GM23338 (cell line): ENCODE measurements around the gene TEX14. TPM values are rescaled to one million over a fixed set of nuclear protein-coding genes. Genes with fewer than 3 reads are reported as not detected.

ENCODE experiments used
- ATAC-seq: fragments of 200-7000 bp; cut with Tn5 transposase; 3 replicates; pipeline ENCODE4 v1.9.1; 2020
- DNase-seq: peaks from one replicate; pipeline ENCODE4 v3.0.0-alpha.2; 2015; ENCODE audit warnings: low spot score
- H2AFZ ChIP-seq: fragments of 200-600 bp; sonication (generic); 2 replicates; pipeline ENCODE4 v1.8.0; 2016; ENCODE audit warnings: antibody characterized with exemption, mild to moderate bottlenecking, moderate library complexity
- H3F3A ChIP-seq: fragments of 200-600 bp; sonication (generic); replicated peaks from 2 replicates; pipeline ENCODE4 v1.8.0; 2017; ENCODE audit warnings: antibody characterized with exemption, mixed run types, low read depth
- H3K27ac ChIP-seq: fragments of 200-600 bp; sonication (generic); 2 replicates; pipeline ENCODE4 v1.6.1; 2016; ENCODE audit warnings: low read depth
- H3K27me3 ChIP-seq: fragments of 200-600 bp; sonication (generic); 2 replicates; pipeline ENCODE4 v1.8.0; 2016; ENCODE audit warnings: mild to moderate bottlenecking, mixed run types, moderate library complexity; ENCODE audit not compliant: insufficient read depth
- H3K36me3 ChIP-seq: fragments of 200-600 bp; sonication (generic); 2 replicates; pipeline ENCODE4 v1.8.0; 2016; ENCODE audit warnings: mild to moderate bottlenecking; ENCODE audit not compliant: insufficient read depth
- H3K4me1 ChIP-seq: fragments of 200-600 bp; sonication (generic); 2 replicates; pipeline ENCODE4 v1.8.0; 2016; ENCODE audit warnings: mild to moderate bottlenecking, moderate library complexity; ENCODE audit not compliant: insufficient read depth
- H3K4me2 ChIP-seq: fragments of 200-600 bp; sonication (generic); 2 replicates; pipeline ENCODE4 v1.7.1; 2017; ENCODE audit warnings: mixed run types
- H3K4me3 ChIP-seq: fragments of 200-600 bp; sonication (generic); 2 replicates; pipeline ENCODE4 v1.6.1; 2016; ENCODE audit warnings: mixed run types
- H3K79me2 ChIP-seq: fragments of 200-600 bp; sonication (generic); replicated peaks from 2 replicates; pipeline ENCODE4 v1.8.0; 2017; ENCODE audit warnings: mild to moderate bottlenecking; ENCODE audit not compliant: insufficient read depth
- H3K9me2 ChIP-seq: fragments of 200-600 bp; sonication (generic); 2 replicates; pipeline ENCODE4 v1.8.0; 2017; ENCODE audit not compliant: insufficient read depth
- H4K20me1 ChIP-seq: fragments of 200-600 bp; sonication (generic); replicated peaks from 2 replicates; pipeline ENCODE4 v1.8.0; 2017; ENCODE audit warnings: mild to moderate bottlenecking; ENCODE audit not compliant: insufficient read depth
- H3K27ac Mint-ChIP-seq: 2 replicates; pipeline ENCODE4 v1.8.0; 2020; ENCODE audit warnings: inconsistent platforms, mild to moderate bottlenecking, moderate library complexity, mixed read lengths
- H3K27me3 Mint-ChIP-seq: 3 replicates; pipeline ENCODE4 v1.8.0; 2022; ENCODE audit warnings: low read depth, mild to moderate bottlenecking, moderate library complexity, mixed read lengths, inconsistent platforms; ENCODE audit not compliant: insufficient read depth, poor library complexity
- H3K36me3 Mint-ChIP-seq: 3 replicates; pipeline ENCODE4 v1.8.0; 2021; ENCODE audit warnings: low read depth, mild to moderate bottlenecking, inconsistent platforms, moderate library complexity, mixed read lengths
- H3K4me1 Mint-ChIP-seq: 3 replicates; pipeline ENCODE4 v1.8.0; 2020; ENCODE audit warnings: mild to moderate bottlenecking, inconsistent platforms, mixed read lengths
- H3K4me3 Mint-ChIP-seq: 3 replicates; pipeline ENCODE4 v1.8.0; 2021; ENCODE audit warnings: moderate library complexity, mild to moderate bottlenecking, inconsistent platforms, mixed read lengths
- H3K9me3 Mint-ChIP-seq: 3 replicates; pipeline ENCODE4 v1.8.0; 2020; ENCODE audit warnings: moderate library complexity, mild to moderate bottlenecking, inconsistent platforms, mixed read lengths
- CREB1 ChIP-seq: fragments of 250-450 bp; sonication (Bioruptor Pico); IDR thresholded peaks from 2 replicates; pipeline ENCODE4 v1.5.0; 2020; ENCODE audit warnings: low read depth, mild to moderate bottlenecking, moderate library complexity
- ETS1 ChIP-seq: IDR thresholded peaks from 2 replicates; pipeline ENCODE4 v1.6.1; 2016; ENCODE audit warnings: antibody characterized with exemption
- EZH2 ChIP-seq: fragments of 200-600 bp; sonication (generic); IDR thresholded peaks from one replicate; pipeline ENCODE4 v1.8.0; 2017; ENCODE audit warnings: antibody characterized with exemption, mild to moderate bottlenecking, low read depth; ENCODE audit not compliant: unreplicated experiment
- EZH2phosphoT487 ChIP-seq: fragments of 200-600 bp; sonication (generic); IDR thresholded peaks from one replicate; pipeline ENCODE4 v1.8.1; 2018; ENCODE audit warnings: antibody characterized with exemption; ENCODE audit not compliant: unreplicated experiment
- JUNB ChIP-seq: IDR thresholded peaks from one replicate; pipeline ENCODE4 v1.6.1; 2016; ENCODE audit warnings: antibody characterized with exemption; ENCODE audit not compliant: unreplicated experiment
- NANOG ChIP-seq: IDR thresholded peaks from 2 replicates; pipeline ENCODE4 v1.6.1; 2016; ENCODE audit warnings: antibody characterized with exemption, borderline replicate concordance
- POLR2AphosphoS5 ChIP-seq: IDR thresholded peaks from 2 replicates; pipeline ENCODE4 v1.6.1; 2016; ENCODE audit warnings: antibody characterized with exemption, low read depth
- STAT1 ChIP-seq: IDR thresholded peaks from one replicate; pipeline ENCODE4 v1.6.1; 2016; ENCODE audit warnings: antibody characterized with exemption; ENCODE audit not compliant: unreplicated experiment
- ZNF114 ChIP-seq: fragments of 250-450 bp; sonication (Bioruptor Pico); IDR thresholded peaks from 2 replicates; pipeline ENCODE4 v1.5.0; 2020; ENCODE audit warnings: mild to moderate bottlenecking, moderate library complexity
- ZNF331 ChIP-seq: fragments of 250-450 bp; sonication (Bioruptor Pico); IDR thresholded peaks from 2 replicates; pipeline ENCODE4 v1.5.0; 2020; ENCODE audit warnings: low read depth, mild to moderate bottlenecking, moderate library complexity
- ZNF462 ChIP-seq: fragments of 250-450 bp; sonication (Bioruptor Pico); IDR thresholded peaks from 2 replicates; pipeline ENCODE4 v1.5.0; 2020; ENCODE audit warnings: mild to moderate bottlenecking, moderate library complexity
- polyA plus RNA-seq: library from polyadenylated mRNA; unstranded; fragments of >200 nt; fragmentation: Nextera tagmentation; extraction: Ambion mirVana; gene quantifications from 2 replicates; pipeline ENCODE4 v1.2.1, GENCODE V29; 2016
- total RNA-seq: library from RNA; depleted of rRNA; stranded (reverse); fragments of >200 nt; shearing (Covaris generic); gene quantifications from 2 replicates; pipeline ENCODE4 v1.2.3, GENCODE V29; 2014
- TF ChIP-seq, protein P1 (sequence below): IDR thresholded peaks from one replicate; pipeline ENCODE4 v1.6.1; 2018; ENCODE audit warnings: antibody characterized with exemption; ENCODE audit not compliant: unreplicated experiment
- TF ChIP-seq, protein P2 (sequence below), 2 experiments: fragments of 200-600 bp in 1 of 2; sonication (generic) in 1 of 2; conservative IDR thresholded peaks; 2 replicates each; pipeline versions ENCODE4 v1.5.1 to v1.6.1; 2016 to 2017; ENCODE audit warnings: antibody characterized with exemption in 2 of 2, low read depth in 2 of 2, mild to moderate bottlenecking in 2 of 2, moderate library complexity in 1 of 2

Gene TEX14
- total and polyA plus RNA-seq, 2 experiments from 2014 or later, result 0.80 to 2.6 TPM

GRCh38 chr17:58605986-58606385 is 85.9 kb downstream of the TEX14 start:
- Histone ChIP-seq H3K4me3 (no peak overlapping the region), H3F3A (no peaks in the 10 kb centered on the region), H3K36me3 (no peaks in the 10 kb centered on the region), H3K27ac (no peak overlapping the region), H3K27me3 (no peaks in the 10 kb centered on the region), H4K20me1 (no peaks in the 10 kb centered on the region; the same call in 1 of the 2 replicates), H3K4me2 (no peak overlapping the region), H3K4me1 (peaks cover 10% of the 10 kb centered on the region), H2AFZ (no peak overlapping the region; the same call in 1 of the 2 replicates), H3K79me2 (no peaks in the 10 kb centered on the region), H3K9me2 (no peaks in the 10 kb centered on the region)
- Mint-ChIP-seq H3K9me3 (no peaks in the 10 kb centered on the region), H3K4me1 (peaks cover 9% of the 10 kb centered on the region; the same call in 2 of the 3 replicates), H3K36me3 (no peaks in the 10 kb centered on the region), H3K27me3 (peaks cover 3% of the 10 kb centered on the region), H3K4me3 (no peak overlapping the region), H3K27ac (no peak overlapping the region)
- DNase-seq (no peak), ATAC-seq (no peak)
- TF ChIP-seq POLR2AphosphoS5 (no peak), STAT1 (no peak), CREB1 (CRISPR knock-in tag) (no peak), ZNF114 (CRISPR knock-in tag) (no peak), NANOG (no peak), ZNF331 (CRISPR knock-in tag) (no peak), ETS1 (no peak), EZH2phosphoT487 (no peak), EZH2 (no peak), ZNF462 (no peak), JUNB (no peak)
- TF ChIP-seq, protein P1, sequence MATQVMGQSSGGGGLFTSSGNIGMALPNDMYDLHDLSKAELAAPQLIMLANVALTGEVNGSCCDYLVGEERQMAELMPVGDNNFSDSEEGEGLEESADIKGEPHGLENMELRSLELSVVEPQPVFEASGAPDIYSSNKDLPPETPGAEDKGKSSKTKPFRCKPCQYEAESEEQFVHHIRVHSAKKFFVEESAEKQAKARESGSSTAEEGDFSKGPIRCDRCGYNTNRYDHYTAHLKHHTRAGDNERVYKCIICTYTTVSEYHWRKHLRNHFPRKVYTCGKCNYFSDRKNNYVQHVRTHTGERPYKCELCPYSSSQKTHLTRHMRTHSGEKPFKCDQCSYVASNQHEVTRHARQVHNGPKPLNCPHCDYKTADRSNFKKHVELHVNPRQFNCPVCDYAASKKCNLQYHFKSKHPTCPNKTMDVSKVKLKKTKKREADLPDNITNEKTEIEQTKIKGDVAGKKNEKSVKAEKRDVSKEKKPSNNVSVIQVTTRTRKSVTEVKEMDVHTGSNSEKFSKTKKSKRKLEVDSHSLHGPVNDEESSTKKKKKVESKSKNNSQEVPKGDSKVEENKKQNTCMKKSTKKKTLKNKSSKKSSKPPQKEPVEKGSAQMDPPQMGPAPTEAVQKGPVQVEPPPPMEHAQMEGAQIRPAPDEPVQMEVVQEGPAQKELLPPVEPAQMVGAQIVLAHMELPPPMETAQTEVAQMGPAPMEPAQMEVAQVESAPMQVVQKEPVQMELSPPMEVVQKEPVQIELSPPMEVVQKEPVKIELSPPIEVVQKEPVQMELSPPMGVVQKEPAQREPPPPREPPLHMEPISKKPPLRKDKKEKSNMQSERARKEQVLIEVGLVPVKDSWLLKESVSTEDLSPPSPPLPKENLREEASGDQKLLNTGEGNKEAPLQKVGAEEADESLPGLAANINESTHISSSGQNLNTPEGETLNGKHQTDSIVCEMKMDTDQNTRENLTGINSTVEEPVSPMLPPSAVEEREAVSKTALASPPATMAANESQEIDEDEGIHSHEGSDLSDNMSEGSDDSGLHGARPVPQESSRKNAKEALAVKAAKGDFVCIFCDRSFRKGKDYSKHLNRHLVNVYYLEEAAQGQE, result no peak
- TF ChIP-seq, protein P2, sequence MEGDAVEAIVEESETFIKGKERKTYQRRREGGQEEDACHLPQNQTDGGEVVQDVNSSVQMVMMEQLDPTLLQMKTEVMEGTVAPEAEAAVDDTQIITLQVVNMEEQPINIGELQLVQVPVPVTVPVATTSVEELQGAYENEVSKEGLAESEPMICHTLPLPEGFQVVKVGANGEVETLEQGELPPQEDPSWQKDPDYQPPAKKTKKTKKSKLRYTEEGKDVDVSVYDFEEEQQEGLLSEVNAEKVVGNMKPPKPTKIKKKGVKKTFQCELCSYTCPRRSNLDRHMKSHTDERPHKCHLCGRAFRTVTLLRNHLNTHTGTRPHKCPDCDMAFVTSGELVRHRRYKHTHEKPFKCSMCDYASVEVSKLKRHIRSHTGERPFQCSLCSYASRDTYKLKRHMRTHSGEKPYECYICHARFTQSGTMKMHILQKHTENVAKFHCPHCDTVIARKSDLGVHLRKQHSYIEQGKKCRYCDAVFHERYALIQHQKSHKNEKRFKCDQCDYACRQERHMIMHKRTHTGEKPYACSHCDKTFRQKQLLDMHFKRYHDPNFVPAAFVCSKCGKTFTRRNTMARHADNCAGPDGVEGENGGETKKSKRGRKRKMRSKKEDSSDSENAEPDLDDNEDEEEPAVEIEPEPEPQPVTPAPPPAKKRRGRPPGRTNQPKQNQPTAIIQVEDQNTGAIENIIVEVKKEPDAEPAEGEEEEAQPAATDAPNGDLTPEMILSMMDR (conservative IDR thresholded peaks at IDR 0.05; ENCODE audit: low read depth in 2 of 2), result no peak
